Activated CD8-positive, alpha-beta T cell treated with anti-CD3 and anti-CD28 coated beads for 36 hours (primary cell): ENCODE measurements around the gene RYR2. TPM values are rescaled to one million over a fixed set of nuclear protein-coding genes. Genes with fewer than 3 reads are reported as not detected.

Experiments
- ATAC-seq: fragments of 200-7000 bp; cut with Tn5 transposase; one replicate; pipeline ENCODE4 v1.10.0; 2021; ENCODE audit warnings: mild to moderate bottlenecking, moderate library complexity
- CTCF ChIA-PET: fragments of 350-600 bp; sonication (Branson Sonifier 250); formaldehyde crosslinking; loops from one replicate; lab custom pipeline; 2021; ENCODE audit warnings: antibody characterized with exemption; lab: Charles Lee
- POLR2A ChIA-PET: fragments of 350-600 bp; sonication (Branson Sonifier 250); formaldehyde crosslinking; loops from one replicate; lab custom pipeline; 2021; ENCODE audit warnings: antibody characterized with exemption; lab: Charles Lee
- DNase-seq: peaks from one replicate; pipeline ENCODE4 v3.0.0-alpha.2; 2020
- H3K27ac Mint-ChIP-seq: one replicate; pipeline ENCODE4 v1.8.0; 2021; ENCODE audit warnings: mild to moderate bottlenecking, mixed read lengths
- H3K27me3 Mint-ChIP-seq: one replicate; pipeline ENCODE4 v1.8.0; 2021; ENCODE audit warnings: mixed read lengths
- H3K36me3 Mint-ChIP-seq: one replicate; pipeline ENCODE4 v1.8.0; 2021; ENCODE audit warnings: low read depth, mixed read lengths
- H3K4me1 Mint-ChIP-seq: one replicate; pipeline ENCODE4 v1.8.0; 2021; ENCODE audit warnings: low read depth, mixed read lengths
- H3K4me3 Mint-ChIP-seq: one replicate; pipeline ENCODE4 v1.8.0; 2021; ENCODE audit warnings: mild to moderate bottlenecking, moderate library complexity, mixed read lengths
- H3K9me3 Mint-ChIP-seq: one replicate; pipeline ENCODE4 v1.8.0; 2021; ENCODE audit warnings: mixed read lengths
- CTCF ChIP-seq: fragments of 200-600 bp; IDR thresholded peaks from one replicate; pipeline ENCODE4 v1.8.0; 2022; ENCODE audit warnings: antibody characterized with exemption, mild to moderate bottlenecking
- intact Hi-C: fragments of 100-400 bp; cut with micrococcal nuclease; formaldehyde crosslinking; loops from one replicate; pipeline ENCODE4 v1.10.0; 2022
- total RNA-seq, 2 experiments: library from RNA; stranded (reverse); gene quantifications; one replicate each; pipeline ENCODE4 v1.2.3, GENCODE V29; 2021

Gene RYR2
- total RNA-seq, 2 experiments from 2014 or later = 0.02 TPM

- H3K27ac Mint-ChIP-seq = no peak overlapping the region
- H3K4me3 Mint-ChIP-seq = no peak overlapping the region
- H3K36me3 Mint-ChIP-seq = no peaks in the 10 kb centered on the region
- TF ChIP-seq CTCF = no peak
- intact Hi-C loops = no loop called here
- no peak for ATAC-seq
- no peaks in the 10 kb centered on the region for H3K9me3 Mint-ChIP-seq
- ChIA-PET POLR2A (no interaction called here), CTCF (no interaction called here)
- H3K4me1 Mint-ChIP-seq = no peaks in the 10 kb centered on the region
- H3K27me3 Mint-ChIP-seq = peaks cover 2% of the 10 kb centered on the region
- no peak for DNase-seq
These were observed 402.3 kb downstream of the RYR2 start for GRCh38 chr1:237444120-237444790.

- Mint-ChIP-seq H3K4me1 (no peaks in the 10 kb centered on the region), H3K27ac (no peak overlapping the region), H3K9me3 (peaks cover 3% of the 10 kb centered on the region), H3K4me3 (no peak overlapping the region), H3K27me3 (no peaks in the 10 kb centered on the region), H3K36me3 (no peaks in the 10 kb centered on the region)
- ChIA-PET CTCF (no interaction called here), POLR2A (no interaction called here)
- no peak for TF ChIP-seq CTCF
- intact Hi-C loops = no loop called here
- ATAC-seq (no peak), DNase-seq (no peak)
These were observed 406.1 kb downstream of the RYR2 start for GRCh38 chr1:237448042-237448441.

- H3K27me3 Mint-ChIP-seq = peaks cover 1% of the 10 kb centered on the region
- H3K4me1 Mint-ChIP-seq = no peaks in the 10 kb centered on the region
- no peaks in the 10 kb centered on the region for H3K9me3 Mint-ChIP-seq
- no peak overlapping the region for H3K4me3 Mint-ChIP-seq
- no peaks in the 10 kb centered on the region for H3K36me3 Mint-ChIP-seq
- no peak for ATAC-seq
- no peak for DNase-seq
- no peak overlapping the region for H3K27ac Mint-ChIP-seq
- TF ChIP-seq CTCF = no peak
- intact Hi-C loops = no loop called here
- ChIA-PET POLR2A (no interaction called here), CTCF (no interaction called here)
These were observed 415.6 kb downstream of the RYR2 start for GRCh38 chr1:237457573-237457972.

- intact Hi-C loops = no loop called here
- H3K4me1 Mint-ChIP-seq = no peaks in the 10 kb centered on the region
- CTCF ChIA-PET = no interaction called here
- H3K27ac Mint-ChIP-seq = no peak overlapping the region
- no peaks in the 10 kb centered on the region for H3K27me3 Mint-ChIP-seq
- H3K9me3 Mint-ChIP-seq = no peaks in the 10 kb centered on the region
- no peaks in the 10 kb centered on the region for H3K36me3 Mint-ChIP-seq
- no peak for TF ChIP-seq CTCF
- DNase-seq = no peak
- no peak for ATAC-seq
- H3K4me3 Mint-ChIP-seq = no peak overlapping the region
- POLR2A ChIA-PET = no interaction called here
These were observed 425.3 kb downstream of the RYR2 start for GRCh38 chr1:237467320-237467719.

- DNase-seq (no peak), ATAC-seq (no peak)
- CTCF ChIA-PET = interaction anchor here (1.5 kb wide), 1 partner anchor 91 kb away, joined by 3 read pairs; no protein-coding TSS in a partner anchor
- Mint-ChIP-seq H3K4me3 (no peak overlapping the region), H3K36me3 (no peaks in the 10 kb centered on the region), H3K4me1 (no peaks in the 10 kb centered on the region), H3K27me3 (no peaks in the 10 kb centered on the region), H3K9me3 (no peaks in the 10 kb centered on the region), H3K27ac (no peak overlapping the region)
- POLR2A ChIA-PET = no interaction called here
- intact Hi-C loops = no loop called here
- TF ChIP-seq CTCF = no peak
These were observed 428.8 kb downstream of the RYR2 start for GRCh38 chr1:237470712-237471338.
